NCI-H774 (cell line): ENCODE measurements around the gene RAVER2.
"Not testable (repeated sequence)": the region's sequence is repeated elsewhere in the genome, so short reads cannot be mapped to it uniquely, and the experiment has no call there.

ENCODE experiments used
- DNase-seq: peaks from one replicate; lab custom pipeline; 2025; lab: John Stamatoyannopoulos, UW

The RAVER2 gene

GRCh38 chr1:64811131-64811530, 66.3 kb downstream of the RAVER2 start:
- DNase-seq: no peak

GRCh38 chr1:64814427-64814826, 69.6 kb downstream of the RAVER2 start:
- DNase-seq: no peak

- not testable (repeated sequence) for DNase-seq
Observed at GRCh38 chr1:64817364-64817763, 72.5 kb downstream of the RAVER2 start.

GRCh38 chr1:64820572-64820971, 75.7 kb downstream of the RAVER2 start:
- DNase-seq: not testable (repeated sequence)

- no peak for DNase-seq
Observed at GRCh38 chr1:64822621-64823020, 77.7 kb downstream of the RAVER2 start.

GRCh38 chr1:64823691-64824476, 79.0 kb downstream of the RAVER2 start:
- peak; percentile 70 for DNase-seq

- DNase-seq: no peak
Observed at GRCh38 chr1:64826991-64827390, 82.1 kb downstream of the RAVER2 start.

- DNase-seq: no peak
Observed at GRCh38 chr1:64828829-64829228, 84.0 kb downstream of the RAVER2 start.

GRCh38 chr1:64829411-64830029, 84.6 kb downstream of the RAVER2 start:
- DNase-seq: no peak

- DNase-seq: no peak
Observed at GRCh38 chr1:64830030-64830651, 85.3 kb downstream of the RAVER2 start.

- DNase-seq: no peak
Observed at GRCh38 chr1:64834734-64835133, 89.9 kb downstream of the RAVER2 start.

GRCh38 chr1:64836802-64837201, 91.9 kb downstream of the RAVER2 start:
- no peak for DNase-seq

- no peak for DNase-seq
Observed at GRCh38 chr1:64838486-64838885, 93.6 kb downstream of the RAVER2 start.

- DNase-seq: no peak
Observed at GRCh38 chr1:64839261-64839660, 94.4 kb downstream of the RAVER2 start.

- DNase-seq: no peak
Observed at GRCh38 chr1:64839732-64840405, 95.0 kb downstream of the RAVER2 start.

- DNase-seq: no peak
Observed at GRCh38 chr1:64841330-64842065, 96.6 kb downstream of the RAVER2 start.

GRCh38 chr1:64842224-64842623, 97.3 kb downstream of the RAVER2 start:
- DNase-seq: no peak

- DNase-seq: no peak
Observed at GRCh38 chr1:64843675-64844074, 98.8 kb downstream of the RAVER2 start.

- no peak for DNase-seq
Observed at GRCh38 chr1:64844175-64844574, 99.3 kb downstream of the RAVER2 start.

- DNase-seq: no peak
Observed at GRCh38 chr1:64844609-64845008, 99.7 kb downstream of the RAVER2 start.

GRCh38 chr1:64845831-64846425, 101.1 kb downstream of the RAVER2 start:
- no peak for DNase-seq
